ENCODE measurements around the gene MAP6D1. TPM values are rescaled to one million over a fixed set of nuclear protein-coding genes. Genes with fewer than 3 reads are reported as not detected.

Gene MAP6D1
- total and polyA plus RNA-seq, 2 donors from 2014 or later: 1.4 to 1.5 TPM

GRCh38 chr3:183769453-183769852 is 55.9 kb downstream of the MAP6D1 start:
- no peak for FAIRE-seq
- no peaks in the 10 kb centered on the region for H3K4me1 ChIP-seq (ENCODE audit: control insufficient read depth in 2 of 3, insufficient read depth in 2 of 3, low read depth in 1 of 3, low read length in 3 of 3)
- TF ChIP-seq, protein P1, sequence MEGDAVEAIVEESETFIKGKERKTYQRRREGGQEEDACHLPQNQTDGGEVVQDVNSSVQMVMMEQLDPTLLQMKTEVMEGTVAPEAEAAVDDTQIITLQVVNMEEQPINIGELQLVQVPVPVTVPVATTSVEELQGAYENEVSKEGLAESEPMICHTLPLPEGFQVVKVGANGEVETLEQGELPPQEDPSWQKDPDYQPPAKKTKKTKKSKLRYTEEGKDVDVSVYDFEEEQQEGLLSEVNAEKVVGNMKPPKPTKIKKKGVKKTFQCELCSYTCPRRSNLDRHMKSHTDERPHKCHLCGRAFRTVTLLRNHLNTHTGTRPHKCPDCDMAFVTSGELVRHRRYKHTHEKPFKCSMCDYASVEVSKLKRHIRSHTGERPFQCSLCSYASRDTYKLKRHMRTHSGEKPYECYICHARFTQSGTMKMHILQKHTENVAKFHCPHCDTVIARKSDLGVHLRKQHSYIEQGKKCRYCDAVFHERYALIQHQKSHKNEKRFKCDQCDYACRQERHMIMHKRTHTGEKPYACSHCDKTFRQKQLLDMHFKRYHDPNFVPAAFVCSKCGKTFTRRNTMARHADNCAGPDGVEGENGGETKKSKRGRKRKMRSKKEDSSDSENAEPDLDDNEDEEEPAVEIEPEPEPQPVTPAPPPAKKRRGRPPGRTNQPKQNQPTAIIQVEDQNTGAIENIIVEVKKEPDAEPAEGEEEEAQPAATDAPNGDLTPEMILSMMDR (IDR thresholded peaks at IDR 0.05; ENCODE audit: borderline replicate concordance, extremely low read depth, insufficient read depth): no peak
- H3K27ac ChIP-seq (ENCODE audit: low read depth in 2 of 2, low read length in 2 of 2): no peak overlapping the region
- no peak overlapping the region for H3K4me3 ChIP-seq (ENCODE audit: low read length in 3 of 3)
- intact Hi-C loops (cut with DNase I): loop anchor here (10.0 kb wide), 1 partner anchor 305 kb away; no protein-coding TSS in a partner anchor
- no peak overlapping the region for H3K9ac ChIP-seq (ENCODE audit: low read length in 3 of 3)
- no peak for DNase-seq
- H3K36me3 ChIP-seq (ENCODE audit: control insufficient read depth in 2 of 3, insufficient read depth in 3 of 3, low read length in 3 of 3): peaks cover 0 to 12% (median 11%) of the 10 kb centered on the region in 3 donors
- no peaks in the 10 kb centered on the region for H3K27me3 ChIP-seq (ENCODE audit: control insufficient read depth, insufficient read depth, low read length)
- no peaks in the 10 kb centered on the region for H3K9me3 ChIP-seq (ENCODE audit: control insufficient read depth in 2 of 3, insufficient read depth in 1 of 3, low read length in 3 of 3)

- FAIRE-seq: no peak
- no peaks in the 10 kb centered on the region for H3K27me3 ChIP-seq (ENCODE audit: control insufficient read depth, insufficient read depth, low read length)
- H3K4me3 ChIP-seq (ENCODE audit: low read length in 3 of 3): no peak overlapping the region
- H3K36me3 ChIP-seq (ENCODE audit: control insufficient read depth in 2 of 3, insufficient read depth in 3 of 3, low read length in 3 of 3): peaks cover 1 to 7% (median 6%) of the 10 kb centered on the region in 3 donors
- TF ChIP-seq, protein P1 (IDR thresholded peaks at IDR 0.05; ENCODE audit: borderline replicate concordance, extremely low read depth, insufficient read depth): no peak
- DNase-seq: no peak
- no peaks in the 10 kb centered on the region for H3K4me1 ChIP-seq (ENCODE audit: control insufficient read depth in 2 of 3, insufficient read depth in 2 of 3, low read depth in 1 of 3, low read length in 3 of 3)
- no peaks in the 10 kb centered on the region for H3K9me3 ChIP-seq (ENCODE audit: control insufficient read depth in 2 of 3, insufficient read depth in 1 of 3, low read length in 3 of 3)
- intact Hi-C loops (cut with DNase I): loop anchor here (10.0 kb wide), 1 partner anchor 303 kb away; no protein-coding TSS in a partner anchor
- H3K27ac ChIP-seq (ENCODE audit: low read depth in 2 of 2, low read length in 2 of 2): no peak overlapping the region
- H3K9ac ChIP-seq (ENCODE audit: low read length in 3 of 3): no peak overlapping the region
These were observed 57.3 kb downstream of the MAP6D1 start for GRCh38 chr3:183768114-183768513.

DNA sequence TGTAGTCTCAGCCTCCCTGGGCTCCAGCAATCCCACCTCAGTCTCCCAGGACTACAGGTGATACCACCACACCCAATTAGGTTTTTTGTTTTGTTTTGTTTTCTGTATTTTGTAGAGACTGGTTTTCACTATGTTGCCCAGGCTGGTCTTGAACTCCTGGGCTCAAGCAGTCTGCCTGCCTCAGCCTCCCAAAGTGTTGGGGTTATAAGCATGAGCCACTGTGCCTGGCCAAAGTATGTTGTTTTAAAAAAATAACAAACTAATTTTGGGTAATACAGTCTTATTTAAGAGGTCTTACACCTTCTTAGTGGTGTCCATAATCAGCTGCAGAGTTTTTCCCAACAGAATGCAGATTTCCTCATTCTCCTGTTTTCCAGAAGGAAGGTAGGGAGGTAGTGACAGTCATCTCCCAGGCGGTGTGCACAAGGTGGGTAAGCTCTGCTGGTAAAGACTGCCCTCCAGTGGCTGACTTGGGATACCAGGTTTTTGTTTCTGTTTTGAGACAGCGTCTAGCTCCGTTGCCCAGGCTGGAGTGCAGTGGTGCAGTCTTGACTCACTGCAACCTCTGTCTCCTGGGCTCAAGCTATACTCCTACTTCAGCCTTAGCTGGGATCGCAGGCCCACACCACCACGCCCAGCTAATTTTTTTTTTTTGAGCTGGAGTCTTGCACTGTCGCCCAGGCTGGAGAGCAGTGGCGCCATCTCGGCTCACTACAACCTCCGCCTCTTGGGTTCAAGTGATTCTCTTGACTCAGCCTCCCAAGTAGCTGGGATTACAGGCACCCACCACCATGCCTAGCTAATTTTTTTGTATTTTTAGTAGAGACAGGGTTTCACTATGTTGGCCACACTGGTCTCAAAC is 58.4 kb downstream of the MAP6D1 start:
- Histone ChIP-seq H3K36me3 (ENCODE audit: control insufficient read depth in 2 of 3, insufficient read depth in 3 of 3, low read length in 3 of 3) (peaks cover under 1 to 3% (median 3%) of the 10 kb centered on the region in 3 donors), H3K4me3 (ENCODE audit: low read length in 3 of 3) (no peak overlapping the region), H3K9ac (ENCODE audit: low read length in 3 of 3) (no peak overlapping the region), H3K27ac (ENCODE audit: low read depth in 2 of 2, low read length in 2 of 2) (no peak overlapping the region), H3K4me1 (ENCODE audit: control insufficient read depth in 2 of 3, insufficient read depth in 2 of 3, low read depth in 1 of 3, low read length in 3 of 3) (no peaks in the 10 kb centered on the region), H3K27me3 (ENCODE audit: control insufficient read depth, insufficient read depth, low read length) (no peaks in the 10 kb centered on the region), H3K9me3 (ENCODE audit: control insufficient read depth in 2 of 3, insufficient read depth in 1 of 3, low read length in 3 of 3) (no peaks in the 10 kb centered on the region)
- intact Hi-C loops (cut with DNase I): loop anchor here (10.0 kb wide), 1 partner anchor 302 kb away; no protein-coding TSS in a partner anchor
- TF ChIP-seq, protein P1 (IDR thresholded peaks at IDR 0.05; ENCODE audit: borderline replicate concordance, extremely low read depth, insufficient read depth): peak; percentile 84
- DNase-seq (peak in 4 of 5 donors; percentile 74 to 87 (median 77)), FAIRE-seq (no peak)
